ENCODE measurements around the gene COL6A3.

The COL6A3 gene

GRCh38 chr2:237383991-237384671, 29.8 kb downstream of the COL6A3 start:
- no peaks in the 10 kb centered on the region for H3K9me3 ChIP-seq (ENCODE audit: insufficient read depth, low read length)
- H3K36me3 ChIP-seq (ENCODE audit: insufficient read depth, insufficient read length, low read length): peaks cover 6% of the 10 kb centered on the region
- no peaks in the 10 kb centered on the region for H3K4me1 ChIP-seq (ENCODE audit: insufficient read depth, insufficient read length)
- TF ChIP-seq YY1 (IDR thresholded peaks at IDR 0.05; ENCODE audit: insufficient read depth, insufficient read length) (no peak), ZNF274 (IDR thresholded peaks at IDR 0.05; ENCODE audit: low read depth, low read length) (no peak), SUZ12 (IDR thresholded peaks at IDR 0.05; ENCODE audit: extremely low read depth, insufficient read depth, insufficient read length) (no peak)
- H3K9ac ChIP-seq (ENCODE audit: insufficient read length, low read depth): no peak overlapping the region
- no peaks in the 10 kb centered on the region for H3K27me3 ChIP-seq (ENCODE audit: insufficient read depth, insufficient read length)
- H3K4me3 ChIP-seq (ENCODE audit: insufficient read length, low read depth): no peak overlapping the region
- DNase-seq (ENCODE audit: low read depth, low spot score): no peak

DNA sequence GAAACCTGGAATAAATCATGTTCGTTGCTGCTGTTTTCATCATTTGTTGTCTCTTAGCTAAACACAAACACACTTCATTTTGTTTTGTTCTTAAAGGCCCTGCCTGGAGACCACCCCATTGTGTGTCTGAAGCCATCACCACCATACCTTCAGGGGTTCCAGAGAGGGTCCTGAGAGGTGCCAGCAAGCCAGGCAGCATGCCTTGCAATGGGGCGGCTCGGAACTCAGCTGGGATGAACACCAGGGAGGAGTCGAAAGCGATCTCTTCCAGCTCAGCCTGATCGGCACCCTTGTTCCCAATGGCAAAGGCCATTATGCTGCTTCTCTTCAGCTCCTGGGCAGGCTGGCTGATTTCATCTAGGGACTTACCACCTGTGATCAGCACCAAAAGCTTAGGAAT, 33.2 kb downstream of the COL6A3 start:
- H3K36me3 ChIP-seq (ENCODE audit: insufficient read depth, insufficient read length, low read length): peaks cover 9% of the 10 kb centered on the region
- H3K9ac ChIP-seq (ENCODE audit: insufficient read length, low read depth): no peak overlapping the region
- no peak overlapping the region for H3K4me3 ChIP-seq (ENCODE audit: insufficient read length, low read depth)
- TF ChIP-seq ZNF274 (IDR thresholded peaks at IDR 0.05; ENCODE audit: low read depth, low read length) (no peak), SUZ12 (IDR thresholded peaks at IDR 0.05; ENCODE audit: extremely low read depth, insufficient read depth, insufficient read length) (no peak), YY1 (IDR thresholded peaks at IDR 0.05; ENCODE audit: insufficient read depth, insufficient read length) (no peak)
- no peaks in the 10 kb centered on the region for H3K27me3 ChIP-seq (ENCODE audit: insufficient read depth, insufficient read length)
- H3K9me3 ChIP-seq (ENCODE audit: insufficient read depth, low read length): no peaks in the 10 kb centered on the region
- DNase-seq (ENCODE audit: low read depth, low spot score): no peak
- H3K4me1 ChIP-seq (ENCODE audit: insufficient read depth, insufficient read length): no peaks in the 10 kb centered on the region

- Histone ChIP-seq H3K9ac (ENCODE audit: insufficient read length, low read depth) (no peak overlapping the region), H3K4me3 (ENCODE audit: insufficient read length, low read depth) (no peak overlapping the region), H3K9me3 (ENCODE audit: insufficient read depth, low read length) (no peaks in the 10 kb centered on the region), H3K36me3 (ENCODE audit: insufficient read depth, insufficient read length, low read length) (peaks cover 12% of the 10 kb centered on the region), H3K27me3 (ENCODE audit: insufficient read depth, insufficient read length) (no peaks in the 10 kb centered on the region), H3K4me1 (ENCODE audit: insufficient read depth, insufficient read length) (no peaks in the 10 kb centered on the region)
- TF ChIP-seq ZNF274 (IDR thresholded peaks at IDR 0.05; ENCODE audit: low read depth, low read length) (no peak), YY1 (IDR thresholded peaks at IDR 0.05; ENCODE audit: insufficient read depth, insufficient read length) (no peak), SUZ12 (IDR thresholded peaks at IDR 0.05; ENCODE audit: extremely low read depth, insufficient read depth, insufficient read length) (no peak)
- no peak for DNase-seq (ENCODE audit: low read depth, low spot score)
These were observed 34.3 kb downstream of the COL6A3 start for GRCh38 chr2:237379636-237380035.

- no peak for DNase-seq (ENCODE audit: low read depth, low spot score)
- Histone ChIP-seq H3K4me1 (ENCODE audit: insufficient read depth, insufficient read length) (no peaks in the 10 kb centered on the region), H3K4me3 (ENCODE audit: insufficient read length, low read depth) (no peak overlapping the region), H3K9me3 (ENCODE audit: insufficient read depth, low read length) (no peaks in the 10 kb centered on the region), H3K9ac (ENCODE audit: insufficient read length, low read depth) (no peak overlapping the region), H3K36me3 (ENCODE audit: insufficient read depth, insufficient read length, low read length) (peaks cover 16% of the 10 kb centered on the region), H3K27me3 (ENCODE audit: insufficient read depth, insufficient read length) (no peaks in the 10 kb centered on the region)
- TF ChIP-seq SUZ12 (IDR thresholded peaks at IDR 0.05; ENCODE audit: extremely low read depth, insufficient read depth, insufficient read length) (no peak), ZNF274 (IDR thresholded peaks at IDR 0.05; ENCODE audit: low read depth, low read length) (no peak; the same call in 1 of the 2 replicates), YY1 (IDR thresholded peaks at IDR 0.05; ENCODE audit: insufficient read depth, insufficient read length) (no peak)
These were observed 35.3 kb downstream of the COL6A3 start for GRCh38 chr2:237378650-237379049.

DNA sequence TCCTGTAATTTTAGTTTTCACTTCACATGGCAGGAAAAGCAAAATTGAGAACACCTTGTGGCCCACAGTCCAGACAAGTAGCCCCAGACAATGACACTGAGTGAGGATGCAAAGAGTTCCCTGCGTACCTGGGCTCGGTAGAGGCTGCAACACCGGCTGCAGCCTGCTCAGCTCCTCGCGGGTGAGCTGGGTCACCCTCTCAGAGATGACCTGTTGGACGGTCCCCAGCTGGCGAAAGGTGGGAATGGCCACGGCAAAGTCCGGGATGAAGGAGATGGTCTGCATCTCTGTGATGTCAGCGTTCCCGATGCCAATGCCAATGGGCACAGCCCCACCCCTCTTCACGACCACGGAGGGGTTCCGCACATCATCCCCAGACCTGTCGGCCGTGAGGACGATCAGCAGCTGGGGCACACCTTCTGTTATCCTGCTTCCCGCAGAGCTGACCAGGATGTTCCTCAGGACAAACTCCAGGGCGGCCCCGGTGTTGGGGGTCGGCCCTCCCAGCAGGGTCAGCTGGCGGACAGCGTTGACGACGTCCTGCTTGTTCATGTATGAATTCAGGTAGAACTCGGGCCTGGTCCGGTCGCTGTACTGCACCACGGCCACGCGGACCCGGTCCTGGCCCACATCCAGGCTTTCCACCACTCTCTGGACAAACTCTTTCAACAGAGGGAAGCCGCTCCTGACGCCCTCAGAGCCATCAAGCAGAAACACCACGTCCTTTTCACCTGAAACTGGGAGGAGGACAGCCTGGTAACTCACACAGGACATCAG, 39.5 kb downstream of the COL6A3 start:
- Histone ChIP-seq H3K4me1 (ENCODE audit: insufficient read depth, insufficient read length) (no peaks in the 10 kb centered on the region), H3K27me3 (ENCODE audit: insufficient read depth, insufficient read length) (no peaks in the 10 kb centered on the region), H3K9me3 (ENCODE audit: insufficient read depth, low read length) (no peaks in the 10 kb centered on the region), H3K4me3 (ENCODE audit: insufficient read length, low read depth) (no peak overlapping the region), H3K9ac (ENCODE audit: insufficient read length, low read depth) (no peak overlapping the region), H3K36me3 (ENCODE audit: insufficient read depth, insufficient read length, low read length) (peaks cover 15% of the 10 kb centered on the region)
- TF ChIP-seq SUZ12 (IDR thresholded peaks at IDR 0.05; ENCODE audit: extremely low read depth, insufficient read depth, insufficient read length): no peak
- TF ChIP-seq YY1 (IDR thresholded peaks at IDR 0.05; ENCODE audit: insufficient read depth, insufficient read length): no peak
- TF ChIP-seq ZNF274 (IDR thresholded peaks at IDR 0.05; ENCODE audit: low read depth, low read length): no peak
- no peak for DNase-seq (ENCODE audit: low read depth, low spot score)

DNA sequence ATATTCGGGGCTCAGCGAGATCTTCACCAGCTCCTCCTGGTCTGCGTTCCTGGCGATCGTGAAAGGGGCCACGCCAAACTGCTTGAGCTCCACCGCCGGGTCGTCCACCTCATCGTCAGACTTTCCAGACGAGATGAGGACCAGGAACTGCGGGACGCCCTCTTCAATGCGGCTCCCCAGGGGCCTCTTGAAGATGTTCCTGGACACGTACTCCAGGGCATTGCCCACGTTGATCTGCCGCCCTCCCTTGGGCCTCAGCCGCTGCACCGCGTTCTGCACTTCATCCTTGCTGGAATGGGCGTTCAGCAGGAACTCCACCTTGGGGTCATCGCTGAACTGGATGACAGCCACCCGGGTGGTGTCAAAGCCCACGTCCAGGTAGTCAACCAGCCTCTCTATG, 42.1 kb downstream of the COL6A3 start:
- Histone ChIP-seq H3K36me3 (ENCODE audit: insufficient read depth, insufficient read length, low read length) (peaks cover 22% of the 10 kb centered on the region), H3K4me1 (ENCODE audit: insufficient read depth, insufficient read length) (no peaks in the 10 kb centered on the region), H3K4me3 (ENCODE audit: insufficient read length, low read depth) (no peak overlapping the region), H3K9me3 (ENCODE audit: insufficient read depth, low read length) (no peaks in the 10 kb centered on the region), H3K9ac (ENCODE audit: insufficient read length, low read depth) (no peak overlapping the region), H3K27me3 (ENCODE audit: insufficient read depth, insufficient read length) (no peaks in the 10 kb centered on the region)
- no peak for DNase-seq (ENCODE audit: low read depth, low spot score)
- TF ChIP-seq SUZ12 (IDR thresholded peaks at IDR 0.05; ENCODE audit: extremely low read depth, insufficient read depth, insufficient read length) (no peak), YY1 (IDR thresholded peaks at IDR 0.05; ENCODE audit: insufficient read depth, insufficient read length) (no peak), ZNF274 (IDR thresholded peaks at IDR 0.05; ENCODE audit: low read depth, low read length) (no peak)

- TF ChIP-seq YY1 (IDR thresholded peaks at IDR 0.05; ENCODE audit: insufficient read depth, insufficient read length) (no peak), ZNF274 (IDR thresholded peaks at IDR 0.05; ENCODE audit: low read depth, low read length) (no peak), SUZ12 (IDR thresholded peaks at IDR 0.05; ENCODE audit: extremely low read depth, insufficient read depth, insufficient read length) (no peak)
- Histone ChIP-seq H3K27me3 (ENCODE audit: insufficient read depth, insufficient read length) (no peaks in the 10 kb centered on the region), H3K36me3 (ENCODE audit: insufficient read depth, insufficient read length, low read length) (peaks cover 27% of the 10 kb centered on the region)
These were observed 48.3 kb downstream of the COL6A3 start for GRCh38 chr2:237365671-237366070.

More at GRCh38 chr2:237365671-237366070, 48.3 kb downstream of the COL6A3 start:
- H3K4me3 ChIP-seq (ENCODE audit: insufficient read length, low read depth): no peak overlapping the region
- H3K9me3 ChIP-seq (ENCODE audit: insufficient read depth, low read length): no peaks in the 10 kb centered on the region
- H3K9ac ChIP-seq (ENCODE audit: insufficient read length, low read depth): no peak overlapping the region
- no peaks in the 10 kb centered on the region for H3K4me1 ChIP-seq (ENCODE audit: insufficient read depth, insufficient read length)
- no peak for DNase-seq (ENCODE audit: low read depth, low spot score)
